H1 (cell line): Measurements from ENCODE around the gene PRKAR1B. TPM values are rescaled to one million over a fixed set of nuclear protein-coding genes. Genes with fewer than 3 reads are reported as not detected.

ENCODE experiments used
- CTCF ChIA-PET: fragments of 300-600 bp; sonication (Branson Sonifier 250); formaldehyde crosslinking; loops from one replicate; lab custom pipeline; 2021; ENCODE audit not compliant: partially characterized antibody; lab: Charles Lee
- POLR2A ChIA-PET: fragments of 300-600 bp; sonication (Branson Sonifier 250); formaldehyde crosslinking; loops from one replicate; lab custom pipeline; 2021; ENCODE audit warnings: inconsistent platforms; ENCODE audit not compliant: partially characterized antibody; lab: Charles Lee
- DNase-seq, 2 experiments: peaks; one replicate each; pipeline versions ENCODE4 v3.0.0 to v3.0.0-alpha.2; 2010 to 2022; ENCODE audit warnings: low spot score in 2 of 2, low read depth in 1 of 2, mixed read lengths in 1 of 2
- FAIRE-seq: peaks from 2 replicates; lab custom pipeline; 2011; peaks lifted over from hg19 to GRCh38; lab: Jason Lieb, UNC
- H2AFZ ChIP-seq: 2 replicates; pipeline ENCODE4 v1.8.1; 2012; ENCODE audit warnings: low read length, inconsistent platforms
- H2AK5ac ChIP-seq: 2 replicates; pipeline ENCODE4 v1.6.1; 2013; ENCODE audit warnings: low read depth, low read length
- H2BK120ac ChIP-seq: replicated peaks from 2 replicates; pipeline ENCODE3; 2013; ENCODE audit warnings: low read depth, low read length, inconsistent platforms
- H2BK12ac ChIP-seq: 2 replicates; pipeline ENCODE4 v1.6.1; 2013; ENCODE audit warnings: low read depth, low read length
- H2BK15ac ChIP-seq: 2 replicates; pipeline ENCODE4 v1.6.1; 2013; ENCODE audit warnings: low read length
- H2BK20ac ChIP-seq: 2 replicates; pipeline ENCODE4 v1.6.1; 2013; ENCODE audit warnings: low read length
- H2BK5ac ChIP-seq: 2 replicates; pipeline ENCODE4 v1.6.1; 2013; ENCODE audit warnings: low read depth, low read length
- H3K14ac ChIP-seq: 2 replicates; pipeline ENCODE4 v1.6.1; 2013; ENCODE audit warnings: inconsistent platforms; ENCODE audit not compliant: insufficient read length
- H3K18ac ChIP-seq: 2 replicates; pipeline ENCODE4 v1.6.1; 2013; ENCODE audit warnings: low read length; ENCODE audit errors: extremely low read depth
- H3K23ac ChIP-seq: 2 replicates; pipeline ENCODE4 v1.6.1; 2013; ENCODE audit warnings: inconsistent platforms; ENCODE audit not compliant: insufficient read length
- H3K23me2 ChIP-seq: 2 replicates; pipeline ENCODE4 v1.6.1; 2013; ENCODE audit warnings: low read depth, low read length
- H3K27ac ChIP-seq: 2 replicates; pipeline ENCODE4 v1.6.1; 2011; ENCODE audit warnings: low read depth, low read length, inconsistent platforms
- H3K27me3 ChIP-seq, 4 experiments: replicated peaks in 1 of 4; 1 replicate in 1 of 4; 2 replicates in 3 of 4; pipeline versions ENCODE4 v1.6.1 to v1.8.1; 2011 to 2013; ENCODE audit warnings: low read length in 3 of 4, mild to moderate bottlenecking in 3 of 4, inconsistent platforms in 2 of 4, mixed read lengths in 2 of 4, moderate library complexity in 1 of 4; ENCODE audit not compliant: control insufficient read depth in 3 of 4, insufficient read depth in 3 of 4; ENCODE audit errors: extremely low read depth in 1 of 4
- H3K36me3 ChIP-seq, 4 experiments: 2 replicates each; pipeline versions ENCODE4 v1.6.1 to v1.8.1; 2011 to 2013; ENCODE audit warnings: mild to moderate bottlenecking in 4 of 4, low read length in 3 of 4, moderate library complexity in 2 of 4, control low read depth in 1 of 4, inconsistent platforms in 1 of 4; ENCODE audit not compliant: insufficient read depth in 4 of 4, control insufficient read depth in 2 of 4
- H3K4ac ChIP-seq: replicated peaks from 2 replicates; pipeline ENCODE3; 2013; ENCODE audit warnings: low read length, low read depth, mixed read lengths, inconsistent platforms; ENCODE audit not compliant: insufficient read length
- H3K4me1 ChIP-seq, 4 experiments: replicated peaks in 1 of 4; 1 replicate in 1 of 4; 2 replicates in 3 of 4; pipeline versions ENCODE4 v1.6.1 to v1.8.1; 2011 to 2013; ENCODE audit warnings: low read length in 3 of 4, inconsistent platforms in 2 of 4, mixed read lengths in 1 of 4; ENCODE audit not compliant: insufficient read depth in 4 of 4, control insufficient read depth in 3 of 4
- H3K4me2 ChIP-seq, 2 experiments: 2 replicates each; pipeline versions ENCODE4 v1.6.1 to v1.8.1; 2011 to 2013; ENCODE audit warnings: low read depth in 2 of 2, low read length in 2 of 2, control low read depth in 1 of 2, inconsistent platforms in 1 of 2, mild to moderate bottlenecking in 1 of 2; ENCODE audit not compliant: insufficient read depth in 1 of 2
- H3K4me3 ChIP-seq, 4 experiments: fragments of 200-600, 300-600 bp in 1 of 4; sonication (generic), shearing (Covaris generic), sonication (Bioruptor Twin) in 1 of 4; 2 replicates each; pipeline versions ENCODE4 v1.5.1 to v1.8.1; 2011 to 2016; ENCODE audit warnings: low read length in 4 of 4, low read depth in 3 of 4, control low read depth in 2 of 4, inconsistent platforms in 2 of 4, mild to moderate bottlenecking in 2 of 4, mixed read lengths in 1 of 4, moderate library complexity in 1 of 4; ENCODE audit not compliant: insufficient read depth in 2 of 4; ENCODE audit errors: extremely low read depth in 1 of 4
- H3K56ac ChIP-seq: replicated peaks from 2 replicates; pipeline ENCODE3; 2013; ENCODE audit warnings: low read depth, mild to moderate bottlenecking, mixed read lengths, low read length, inconsistent platforms; ENCODE audit not compliant: insufficient read length
- H3K79me1 ChIP-seq: 2 replicates; pipeline ENCODE4 v1.6.1; 2013; ENCODE audit warnings: low read depth, low read length, control low read depth
- H3K79me2 ChIP-seq, 2 experiments: 2 replicates each; pipeline versions ENCODE4 v1.6.1 to v1.8.1; 2012 to 2013; ENCODE audit warnings: low read length in 2 of 2, mild to moderate bottlenecking in 2 of 2, inconsistent platforms in 1 of 2; ENCODE audit not compliant: insufficient read depth in 2 of 2, control insufficient read depth in 1 of 2
- H3K9ac ChIP-seq, 4 experiments: replicated peaks in 1 of 4; 1 replicate in 1 of 4; 2 replicates in 3 of 4; pipeline versions ENCODE4 v1.6.1 to v1.8.1; 2011 to 2013; ENCODE audit warnings: low read depth in 3 of 4, low read length in 3 of 4, control low read depth in 2 of 4, mild to moderate bottlenecking in 2 of 4, moderate library complexity in 2 of 4, inconsistent platforms in 1 of 4; ENCODE audit errors: extremely low read depth in 1 of 4
- H3K9me3 ChIP-seq, 2 experiments: 2 replicates each; pipeline versions ENCODE4 v1.6.1 to v1.8.1; 2012 to 2013; ENCODE audit warnings: mild to moderate bottlenecking in 2 of 2, moderate library complexity in 2 of 2, control low read depth in 1 of 2, inconsistent platforms in 1 of 2, low read depth in 1 of 2, low read length in 1 of 2, mixed read lengths in 1 of 2; ENCODE audit not compliant: insufficient read depth in 2 of 2
- H4K20me1 ChIP-seq, 2 experiments: replicated peaks in 1 of 2; 2 replicates each; pipeline versions ENCODE3 to v1.8.1; 2011 to 2013; ENCODE audit warnings: inconsistent platforms in 2 of 2, low read length in 2 of 2, mild to moderate bottlenecking in 1 of 2; ENCODE audit not compliant: insufficient read depth in 2 of 2, control insufficient read depth in 1 of 2
- H4K5ac ChIP-seq: 2 replicates; pipeline ENCODE4 v1.6.1; 2013; ENCODE audit warnings: low read length, low read depth, mixed read lengths, inconsistent platforms; ENCODE audit not compliant: insufficient read length
- H4K8ac ChIP-seq: 2 replicates; pipeline ENCODE4 v1.8.0; 2013; ENCODE audit warnings: mild to moderate bottlenecking, moderate library complexity, low read length, inconsistent platforms; ENCODE audit not compliant: insufficient read depth; ENCODE audit errors: extremely low read depth
- H4K91ac ChIP-seq: replicated peaks from 2 replicates; pipeline ENCODE3; 2013; ENCODE audit warnings: low read length, mixed read lengths, inconsistent platforms; ENCODE audit not compliant: insufficient read length
- CBX5 ChIP-seq: fragments of 300-800, 300-1000 bp; sonication (generic); IDR thresholded peaks from 2 replicates; pipeline ENCODE4 v1.7.1; 2016; ENCODE audit warnings: antibody characterized with exemption, low read length, low read depth
- CHD2 ChIP-seq: IDR thresholded peaks from 2 replicates; pipeline ENCODE4 v1.6.1; 2012; ENCODE audit warnings: low read length, improper control_type of control experiment
- EZH2 ChIP-seq: fragments of 200-600 bp; sonication (generic); IDR thresholded peaks from 2 replicates; pipeline ENCODE4 v1.7.1; 2012; ENCODE audit warnings: low read depth, mild to moderate bottlenecking, moderate library complexity, low read length, inconsistent platforms; ENCODE audit not compliant: severe bottlenecking
- FOSL1 ChIP-seq: IDR thresholded peaks from 2 replicates; pipeline ENCODE4 v1.6.1; 2011; ENCODE audit warnings: mild to moderate bottlenecking, low read depth, low read length, moderate library complexity; ENCODE audit not compliant: insufficient read depth
- KDM1A ChIP-seq: fragments of 200-600, 300-600 bp; sonication (generic); IDR thresholded peaks from 2 replicates; pipeline ENCODE4 v1.7.1; 2016; ENCODE audit warnings: mild to moderate bottlenecking, low read length, borderline replicate concordance
- RXRA ChIP-seq: IDR thresholded peaks from 2 replicates; pipeline ENCODE4 v1.6.1; 2011; ENCODE audit warnings: low read depth, mild to moderate bottlenecking, low read length, moderate library complexity; ENCODE audit not compliant: insufficient read depth
- SP2 ChIP-seq: IDR thresholded peaks from 2 replicates; pipeline ENCODE4 v1.6.1; 2012; ENCODE audit warnings: mild to moderate bottlenecking, low read length, inconsistent platforms
- TAF1 ChIP-seq: IDR thresholded peaks from 2 replicates; pipeline ENCODE4 v1.6.1; 2011; ENCODE audit warnings: mild to moderate bottlenecking, low read depth, low read length
- TAF7 ChIP-seq: optimal IDR thresholded peaks from 2 replicates; pipeline ENCODE3; 2011; ENCODE audit warnings: low read depth, mild to moderate bottlenecking, inconsistent platforms, low read length, moderate library complexity, borderline replicate concordance
- TCF12 ChIP-seq: IDR thresholded peaks from 2 replicates; pipeline ENCODE4 v1.6.1; 2011; ENCODE audit warnings: low read depth, mild to moderate bottlenecking, low read length
- WGBS, 2 experiments: shearing (Covaris generic) in 1 of 2; methylation state at CpG; one replicate each; pipeline versions ENCODE4 v1.1.6 to v1.1.7; 2013 to 2015; ENCODE audit warnings: low lambda C conversion rate in 2 of 2, mixed read lengths in 2 of 2, inconsistent platforms in 1 of 2, low coverage in 1 of 2, missing lambda C conversion rate in 1 of 2; ENCODE audit not compliant: insufficient replicate concordance in 2 of 2, insufficient coverage in 1 of 2, insufficient read length in 1 of 2; ENCODE audit errors: extremely low coverage in 1 of 2, missing lambda C conversion rate in 1 of 2; 5-methylcytosine and 5-hydroxymethylcytosine counted together
- polyA plus RNA-seq, 7 experiments: library from polyadenylated mRNA; depleted of rRNA in 3 of 7; stranded (reverse) in 5 of 7; unstranded in 2 of 7; fragments of >200 nt in 5 of 7; fragments of 200-250 nt in 2 of 7; gene quantifications; 1 replicate in 5 of 7; 2 replicates in 1 of 7; 4 replicates in 1 of 7; pipeline versions ENCODE4 v1.2.1 to v1.2.3, GENCODE V29; 2011 to 2013; ENCODE audit warnings: missing spikeins in 2 of 7, mixed read lengths in 2 of 7
- total RNA-seq: library from RNA; stranded (reverse); fragmentation: NEBNext Ultra II Directional; extraction: Animal tissue kit (Norgen Biotek cat#: 25700); gene quantifications from 2 replicates; pipeline ENCODE4 v1.2.1, GENCODE V29; 2021
- TF ChIP-seq, protein P1 (sequence below): IDR thresholded peaks from 2 replicates; pipeline ENCODE4 v1.6.1; 2012; ENCODE audit warnings: low read length, inconsistent platforms
- TF ChIP-seq, protein P2 (sequence below): IDR thresholded peaks from 2 replicates; pipeline ENCODE4 v1.6.1; 2012; ENCODE audit warnings: inconsistent platforms

Gene PRKAR1B
- total and polyA plus RNA-seq, 2 of the 8 experiments (the other 6 are each of a cell fraction or from before 2014, with no cell fraction given) = 12.3 to 55.7 TPM

DNA sequence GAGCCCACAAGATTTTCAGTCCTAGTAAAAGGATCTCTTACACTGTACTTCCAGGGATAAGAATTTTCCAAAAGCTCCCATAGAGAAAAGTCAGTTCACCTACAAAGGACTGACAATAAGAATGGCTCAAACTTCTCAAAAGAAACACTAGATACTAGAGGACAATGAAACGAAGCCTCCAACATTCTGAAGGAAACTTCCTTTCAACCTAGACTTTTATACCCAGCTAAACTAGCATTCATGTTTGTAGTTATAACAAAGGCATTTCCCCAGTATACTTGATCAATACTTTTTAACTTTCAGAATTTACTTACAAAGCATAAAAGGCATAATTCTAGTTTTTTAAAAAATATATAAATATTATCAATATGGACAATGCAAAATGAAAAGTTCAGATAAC lies 41.5 kb downstream of the PRKAR1B start:
- Histone ChIP-seq H2AFZ (no peak overlapping the region), H4K8ac (no peak overlapping the region), H3K23ac (no peak overlapping the region), H2BK12ac (no peak overlapping the region), H3K18ac (no peak overlapping the region), H3K36me3 (peaks cover 0 to 25% (median 7%) of the 10 kb centered on the region in 4 experiments; a peak in 7 of 8 replicates), H3K79me1 (peaks cover 3% of the 10 kb centered on the region; the same call in 1 of the 2 replicates), H2AK5ac (no peak overlapping the region), H3K9ac (no peak overlapping the region), H4K20me1 (no peaks in the 10 kb centered on the region), H3K79me2 (no peaks in the 10 kb centered on the region; a peak in 2 of 4 replicates), H3K4me2 (no peak overlapping the region), H3K27me3 (no peaks in the 10 kb centered on the region), H2BK120ac (no peak overlapping the region), H2BK15ac (no peak overlapping the region), H3K4me1 (no peaks in the 10 kb centered on the region), H3K14ac (no peak overlapping the region), H3K9me3 (peaks cover 15 to 24% of the 10 kb centered on the region in 2 experiments; a peak in 3 of 4 replicates), H3K27ac (no peak overlapping the region), H4K91ac (no peak overlapping the region), H2BK5ac (no peak overlapping the region), H4K5ac (no peak overlapping the region), H2BK20ac (no peak overlapping the region), H3K4ac (no peak overlapping the region), H3K56ac (no peak overlapping the region), H3K4me3 (no peak overlapping the region), H3K23me2 (peaks cover 2% of the 10 kb centered on the region; the same call in 1 of the 2 replicates)
- ChIA-PET POLR2A (no interaction called here), CTCF (no interaction called here)
- DNase-seq (no peak), FAIRE-seq (no peak)
- no peak for TF ChIP-seq TAF7
- no peak for TF ChIP-seq CHD2
- TF ChIP-seq RXRA = no peak
- no peak for TF ChIP-seq TAF1
- no peak for TF ChIP-seq FOSL1
- TF ChIP-seq CBX5 = no peak
- TF ChIP-seq SP2 = no peak
- TF ChIP-seq KDM1A = no peak
- TF ChIP-seq TCF12 = no peak
- TF ChIP-seq EZH2 = no peak
- TF ChIP-seq, protein P1, sequence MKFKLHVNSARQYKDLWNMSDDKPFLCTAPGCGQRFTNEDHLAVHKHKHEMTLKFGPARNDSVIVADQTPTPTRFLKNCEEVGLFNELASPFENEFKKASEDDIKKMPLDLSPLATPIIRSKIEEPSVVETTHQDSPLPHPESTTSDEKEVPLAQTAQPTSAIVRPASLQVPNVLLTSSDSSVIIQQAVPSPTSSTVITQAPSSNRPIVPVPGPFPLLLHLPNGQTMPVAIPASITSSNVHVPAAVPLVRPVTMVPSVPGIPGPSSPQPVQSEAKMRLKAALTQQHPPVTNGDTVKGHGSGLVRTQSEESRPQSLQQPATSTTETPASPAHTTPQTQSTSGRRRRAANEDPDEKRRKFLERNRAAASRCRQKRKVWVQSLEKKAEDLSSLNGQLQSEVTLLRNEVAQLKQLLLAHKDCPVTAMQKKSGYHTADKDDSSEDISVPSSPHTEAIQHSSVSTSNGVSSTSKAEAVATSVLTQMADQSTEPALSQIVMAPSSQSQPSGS = no peak
- TF ChIP-seq, protein P2, sequence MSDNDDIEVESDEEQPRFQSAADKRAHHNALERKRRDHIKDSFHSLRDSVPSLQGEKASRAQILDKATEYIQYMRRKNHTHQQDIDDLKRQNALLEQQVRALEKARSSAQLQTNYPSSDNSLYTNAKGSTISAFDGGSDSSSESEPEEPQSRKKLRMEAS = no peak
- 88% methylated on average over 1 of the region's 1 CpG; no CpG with 5 or more reads in 1 of the 2 experiments for WGBS, 2 experiments
